ENCODE results near the gene CNGA3.

The CNGA3 gene

DNA sequence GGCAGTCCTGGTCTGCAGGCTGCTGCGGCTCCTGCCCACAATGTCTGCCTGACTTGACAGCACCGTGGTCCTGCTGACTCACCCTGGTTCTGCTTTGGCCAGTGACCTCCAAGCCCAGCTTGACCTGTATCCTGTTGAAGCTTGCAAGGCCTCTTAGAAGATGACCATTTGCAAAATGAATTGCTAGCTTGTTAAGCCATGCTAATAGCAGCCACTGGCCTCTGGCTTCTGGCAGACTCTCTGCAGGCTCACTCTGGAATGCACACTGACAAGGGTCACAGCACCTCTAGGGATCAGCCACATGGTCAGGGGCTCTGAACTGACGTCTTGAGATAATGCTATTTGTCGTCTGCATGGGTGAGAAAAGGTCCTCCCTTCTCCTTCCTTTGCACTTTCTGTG, 25.9 kb downstream of the CNGA3 start:
- Mint-ChIP-seq H3K4me1 (no peaks in the 10 kb centered on the region), H3K27me3 (peaks cover 94% of the 10 kb centered on the region), H3K4me3 (no peak overlapping the region), H3K27ac (ENCODE audit: low read depth) (no peak overlapping the region), H3K9me3 (peaks cover 6% of the 10 kb centered on the region), H3K36me3 (ENCODE audit: insufficient read depth) (no peaks in the 10 kb centered on the region)
- DNase-seq (ENCODE audit: low spot score in 2 of 2) = no peak
- no peak for ATAC-seq (replicated peaks; ENCODE audit: extremely low read depth, poor library complexity, severe bottlenecking)

DNA sequence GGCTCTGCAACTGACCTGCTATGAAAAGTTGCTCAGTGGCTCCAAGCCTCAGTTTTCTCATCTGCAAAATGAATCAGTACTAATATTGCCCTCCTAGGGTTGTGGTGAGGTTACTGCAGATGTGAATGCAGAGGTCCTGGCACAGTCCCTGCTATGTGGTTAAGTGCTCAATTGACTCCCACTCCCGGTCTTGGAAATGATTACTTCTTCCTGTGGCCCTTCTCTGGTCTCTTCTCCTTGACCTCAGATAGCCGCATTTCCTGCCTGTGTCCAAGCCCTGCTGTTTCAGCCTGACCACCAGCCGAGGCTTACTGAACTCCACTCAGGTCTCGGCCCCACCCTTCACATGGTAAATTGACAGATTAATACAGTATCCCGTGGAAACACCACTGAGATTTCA, 26.3 kb downstream of the CNGA3 start:
- DNase-seq (ENCODE audit: low spot score in 2 of 2) (no peak), ATAC-seq (replicated peaks; ENCODE audit: extremely low read depth, poor library complexity, severe bottlenecking) (no peak)
- Mint-ChIP-seq H3K36me3 (ENCODE audit: insufficient read depth) (no peaks in the 10 kb centered on the region), H3K27ac (ENCODE audit: low read depth) (no peak overlapping the region), H3K4me1 (no peaks in the 10 kb centered on the region), H3K27me3 (peaks cover 94% of the 10 kb centered on the region), H3K4me3 (no peak overlapping the region), H3K9me3 (peaks cover 3% of the 10 kb centered on the region)

DNA sequence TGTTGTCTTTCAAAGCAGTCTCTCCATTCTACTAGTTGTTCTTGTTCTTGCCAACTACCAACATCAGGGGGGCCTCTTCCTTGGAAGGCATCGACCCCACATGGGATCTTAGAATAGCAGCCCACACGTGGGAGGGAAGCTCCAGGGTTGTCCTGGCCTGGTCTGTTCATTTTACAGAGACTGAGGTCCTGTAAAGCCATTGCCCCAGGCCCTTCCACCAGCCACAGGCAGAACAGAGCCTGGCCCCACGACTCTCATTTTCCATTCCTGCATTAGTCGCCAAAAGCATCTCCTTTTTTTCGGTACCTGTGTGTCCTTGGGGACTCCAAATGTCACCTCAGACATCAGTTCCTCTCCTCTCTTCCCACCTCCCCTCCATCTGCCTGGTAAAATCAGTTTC, 28.0 kb downstream of the CNGA3 start:
- ATAC-seq (replicated peaks; ENCODE audit: extremely low read depth, poor library complexity, severe bottlenecking) = no peak
- H3K36me3 Mint-ChIP-seq (ENCODE audit: insufficient read depth) = no peaks in the 10 kb centered on the region
- no peak overlapping the region for H3K4me3 Mint-ChIP-seq
- H3K27ac Mint-ChIP-seq (ENCODE audit: low read depth) = no peak overlapping the region
- H3K9me3 Mint-ChIP-seq = no peaks in the 10 kb centered on the region
- no peak for DNase-seq (ENCODE audit: low spot score in 2 of 2)
- peaks cover 92% of the 10 kb centered on the region for H3K27me3 Mint-ChIP-seq
- H3K4me1 Mint-ChIP-seq = no peaks in the 10 kb centered on the region

DNA sequence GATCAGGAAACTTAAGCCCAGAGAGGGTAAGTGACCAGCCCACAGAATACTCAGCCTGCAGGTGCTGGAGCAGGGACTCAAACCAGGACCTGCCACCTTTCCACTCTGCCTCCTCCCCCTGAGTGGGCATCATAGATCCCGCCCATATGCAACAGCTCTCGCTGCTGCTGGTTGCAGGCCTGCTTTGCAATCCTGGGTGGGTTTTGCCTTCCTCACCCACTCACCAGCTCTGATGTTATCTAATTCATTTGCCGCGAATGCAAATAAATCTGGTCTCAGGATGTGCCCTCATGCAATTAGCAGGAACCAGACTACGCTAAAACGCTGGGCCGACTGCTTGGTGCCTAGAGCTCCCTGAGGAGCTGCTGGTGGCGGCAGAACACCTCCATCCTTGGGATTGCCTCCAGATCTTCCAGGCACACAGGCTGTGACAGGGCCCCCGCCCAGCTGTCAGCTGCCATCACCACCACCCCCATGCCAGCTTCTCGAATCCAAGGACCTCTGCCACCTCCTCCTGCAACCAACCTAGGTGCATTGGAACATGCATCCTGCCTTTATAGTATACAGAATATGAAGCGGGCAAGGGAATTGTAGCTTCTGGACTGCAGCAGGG, 28.8 kb downstream of the CNGA3 start:
- no peak overlapping the region for H3K4me3 Mint-ChIP-seq
- peaks cover 84% of the 10 kb centered on the region for H3K27me3 Mint-ChIP-seq

DNA sequence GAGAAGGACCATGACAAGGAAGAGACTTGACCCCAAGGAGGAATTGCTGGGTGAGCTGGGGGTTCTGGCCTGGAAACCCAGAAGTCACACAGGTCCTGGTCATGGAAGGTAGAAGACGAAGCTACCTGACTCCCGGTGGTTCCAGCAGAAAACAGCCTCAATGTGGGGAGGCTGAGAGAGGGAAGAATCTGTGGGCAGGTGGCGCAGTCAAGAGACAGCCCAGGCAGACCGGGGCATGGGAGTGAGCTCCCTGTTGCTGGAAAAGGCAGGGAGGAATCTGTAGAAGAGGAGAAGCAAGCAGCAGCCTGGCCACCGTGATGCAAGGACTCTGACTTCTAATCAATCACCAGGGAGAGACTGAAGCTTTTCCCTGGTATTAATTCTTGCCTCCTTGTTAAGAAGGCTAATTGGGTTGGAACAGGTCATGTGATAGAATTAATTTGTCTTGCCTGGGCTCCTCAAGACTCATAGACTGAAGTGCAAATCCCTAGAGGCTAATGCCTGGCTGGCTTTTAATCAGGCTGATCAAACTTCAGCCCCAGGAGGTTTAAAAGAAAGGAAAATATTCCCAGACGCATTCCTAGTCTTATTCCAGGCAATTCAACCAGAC, 30.1 kb downstream of the CNGA3 start:
- H3K4me1 Mint-ChIP-seq = no peaks in the 10 kb centered on the region
- H3K9me3 Mint-ChIP-seq = no peaks in the 10 kb centered on the region
- DNase-seq (ENCODE audit: low spot score in 2 of 2) = no peak
- peaks cover 79% of the 10 kb centered on the region for H3K27me3 Mint-ChIP-seq
- no peaks in the 10 kb centered on the region for H3K36me3 Mint-ChIP-seq (ENCODE audit: insufficient read depth)
- ATAC-seq (replicated peaks; ENCODE audit: extremely low read depth, poor library complexity, severe bottlenecking) = no peak
- no peak overlapping the region for H3K4me3 Mint-ChIP-seq
- no peak overlapping the region for H3K27ac Mint-ChIP-seq (ENCODE audit: low read depth)

More for the DNA sequence above, 28.8 kb downstream of the CNGA3 start:
- ATAC-seq (replicated peaks; ENCODE audit: extremely low read depth, poor library complexity, severe bottlenecking) (no peak), DNase-seq (ENCODE audit: low spot score in 2 of 2) (no peak)
- Mint-ChIP-seq H3K9me3 (no peaks in the 10 kb centered on the region), H3K36me3 (ENCODE audit: insufficient read depth) (no peaks in the 10 kb centered on the region), H3K27ac (ENCODE audit: low read depth) (no peak overlapping the region), H3K4me1 (no peaks in the 10 kb centered on the region)

DNA sequence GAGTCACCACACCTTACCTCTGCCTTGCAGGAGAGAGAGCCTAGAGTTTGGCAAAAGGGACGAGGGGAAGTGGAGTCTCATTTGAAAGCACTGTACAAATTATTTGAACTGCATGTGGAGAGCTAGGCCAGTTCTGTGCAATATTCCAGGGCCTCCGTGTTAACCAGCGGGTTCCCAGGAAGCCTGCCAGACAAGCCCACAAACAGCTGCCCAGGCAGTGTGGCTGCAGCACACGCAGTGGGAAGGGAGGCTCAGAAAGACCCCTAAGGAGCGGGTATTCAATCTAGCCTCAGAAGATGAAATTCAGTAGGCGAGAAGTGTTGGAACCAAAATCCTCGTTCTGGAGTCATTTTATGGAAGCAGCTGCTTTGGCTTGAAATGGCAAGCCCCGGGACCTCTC, 30.7 kb downstream of the CNGA3 start:
- no peak for DNase-seq (ENCODE audit: low spot score in 2 of 2)
- Mint-ChIP-seq H3K4me3 (no peak overlapping the region), H3K27me3 (peaks cover 79% of the 10 kb centered on the region), H3K4me1 (no peaks in the 10 kb centered on the region), H3K36me3 (ENCODE audit: insufficient read depth) (no peaks in the 10 kb centered on the region), H3K9me3 (no peaks in the 10 kb centered on the region), H3K27ac (ENCODE audit: low read depth) (no peak overlapping the region)
- ATAC-seq (replicated peaks; ENCODE audit: extremely low read depth, poor library complexity, severe bottlenecking) = no peak

DNA sequence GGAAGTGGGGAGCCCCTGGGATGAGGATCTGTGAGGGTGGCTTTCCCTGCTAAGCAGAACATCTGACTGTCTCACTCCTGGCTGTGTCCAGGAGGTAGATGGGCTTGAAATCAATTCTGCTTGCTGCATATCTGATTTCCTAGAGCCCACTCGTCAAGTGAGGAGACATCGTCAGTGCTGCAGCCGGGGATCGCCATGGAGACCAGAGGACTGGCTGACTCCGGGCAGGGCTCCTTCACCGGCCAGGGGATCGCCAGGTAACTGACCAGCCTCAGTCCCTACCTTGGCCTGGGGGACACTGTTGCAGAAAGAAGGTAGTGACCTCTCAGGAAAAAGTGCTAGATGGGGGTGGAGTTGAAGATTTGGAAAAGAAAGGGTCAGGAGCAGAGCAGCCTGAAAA, 31.3 kb downstream of the CNGA3 start:
- DNase-seq (ENCODE audit: low spot score in 2 of 2) (no peak), ATAC-seq (replicated peaks; ENCODE audit: extremely low read depth, poor library complexity, severe bottlenecking) (no peak)
- Mint-ChIP-seq H3K9me3 (no peaks in the 10 kb centered on the region), H3K4me3 (no peak overlapping the region), H3K27me3 (peaks cover 79% of the 10 kb centered on the region), H3K27ac (ENCODE audit: low read depth) (no peak overlapping the region), H3K4me1 (no peaks in the 10 kb centered on the region), H3K36me3 (ENCODE audit: insufficient read depth) (no peaks in the 10 kb centered on the region)

DNA sequence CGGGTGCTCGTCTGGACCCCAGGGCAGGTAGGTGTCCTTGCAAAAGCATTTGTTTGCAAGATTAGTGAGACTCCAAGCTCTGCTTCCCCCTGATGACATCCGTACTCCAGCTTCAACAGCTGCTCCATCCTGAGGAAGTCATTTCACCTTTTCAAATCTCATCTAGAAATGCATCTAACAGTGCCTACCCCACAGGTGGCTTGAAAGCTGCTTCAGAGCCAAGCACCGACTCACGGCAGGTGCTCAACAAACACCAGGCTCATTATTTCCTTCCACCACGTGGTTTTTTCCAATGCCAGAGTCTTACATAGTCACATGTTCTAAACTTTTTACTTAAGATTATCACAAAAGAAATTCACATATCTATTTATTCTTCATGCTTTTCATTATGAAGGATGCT, 31.9 kb downstream of the CNGA3 start:
- Mint-ChIP-seq H3K4me3 (no peak overlapping the region), H3K36me3 (ENCODE audit: insufficient read depth) (no peaks in the 10 kb centered on the region), H3K9me3 (no peaks in the 10 kb centered on the region), H3K4me1 (no peaks in the 10 kb centered on the region), H3K27me3 (peaks cover 75% of the 10 kb centered on the region), H3K27ac (ENCODE audit: low read depth) (no peak overlapping the region)
- no peak for ATAC-seq (replicated peaks; ENCODE audit: extremely low read depth, poor library complexity, severe bottlenecking)
- no peak for DNase-seq (ENCODE audit: low spot score in 2 of 2)

DNA sequence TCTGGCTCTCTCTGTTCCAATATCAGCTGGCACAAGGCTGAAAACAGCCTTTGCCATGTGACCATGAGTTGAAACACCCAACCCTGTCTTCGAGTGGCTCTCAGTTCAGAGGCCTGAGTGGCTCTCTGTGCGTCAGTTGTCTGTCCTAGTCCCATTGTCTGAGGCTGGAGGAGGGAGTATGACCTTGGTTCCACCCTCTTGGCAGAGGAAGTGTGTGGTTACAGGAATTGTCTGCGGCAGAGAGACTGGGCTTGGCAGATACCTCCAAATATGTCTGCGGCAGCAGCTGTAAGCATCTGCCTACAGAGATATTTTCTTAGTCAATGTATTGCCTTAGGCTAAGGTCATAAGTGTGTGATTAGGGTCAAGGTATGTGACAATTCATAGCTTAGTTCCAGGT, 32.6 kb downstream of the CNGA3 start:
- H3K4me1 Mint-ChIP-seq = no peaks in the 10 kb centered on the region
- H3K27me3 Mint-ChIP-seq = peaks cover 72% of the 10 kb centered on the region
- no peaks in the 10 kb centered on the region for H3K36me3 Mint-ChIP-seq (ENCODE audit: insufficient read depth)
- H3K27ac Mint-ChIP-seq (ENCODE audit: low read depth) = no peak overlapping the region
- no peak for DNase-seq (ENCODE audit: low spot score in 2 of 2)
- no peak overlapping the region for H3K4me3 Mint-ChIP-seq
- ATAC-seq (replicated peaks; ENCODE audit: extremely low read depth, poor library complexity, severe bottlenecking) = no peak
- H3K9me3 Mint-ChIP-seq = no peaks in the 10 kb centered on the region

DNA sequence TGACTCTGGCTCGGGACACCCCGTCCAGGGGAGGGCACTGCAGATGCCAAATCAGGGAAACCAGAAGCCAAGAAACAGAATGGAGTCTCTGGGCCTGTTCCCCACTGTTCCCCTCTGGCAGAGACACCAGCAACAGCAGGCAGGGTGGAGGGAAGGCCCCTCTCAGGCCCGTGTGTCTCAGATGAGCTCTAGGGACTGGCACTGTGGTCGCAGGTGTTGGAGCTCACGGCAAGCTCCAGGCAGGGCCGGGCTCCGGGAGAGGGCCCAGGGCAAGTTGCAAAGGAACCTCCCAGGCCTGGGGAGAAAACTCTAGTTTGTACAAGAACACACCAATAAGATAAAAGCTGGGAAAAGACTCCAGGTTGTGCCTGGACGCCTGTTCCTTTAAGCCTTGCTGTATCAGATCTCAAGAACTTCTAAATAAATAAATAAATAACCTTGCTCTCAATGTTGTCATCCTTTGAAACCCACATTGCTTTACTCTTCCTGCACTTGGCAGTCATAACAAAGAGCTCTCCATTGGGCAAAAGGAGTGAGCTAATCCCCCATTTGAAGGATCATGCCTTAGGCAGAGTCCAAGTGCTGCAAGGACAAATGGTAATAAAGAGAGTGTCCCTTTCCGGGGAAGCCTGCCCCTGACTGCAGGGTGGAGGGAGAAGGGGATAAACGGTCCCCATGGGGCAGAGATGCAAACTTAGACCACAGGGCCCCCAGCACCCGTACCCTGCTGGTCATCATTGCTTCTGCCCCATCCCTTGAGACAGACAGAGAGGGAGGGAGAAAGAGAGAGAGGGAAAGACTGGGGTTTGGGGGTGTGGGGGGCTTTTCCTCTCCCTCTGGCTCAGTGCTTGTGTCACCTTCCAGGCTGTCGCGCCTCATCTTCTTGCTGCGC, 33.3 kb downstream of the CNGA3 start:
- Mint-ChIP-seq H3K4me1 (no peaks in the 10 kb centered on the region), H3K9me3 (no peaks in the 10 kb centered on the region), H3K27me3 (peaks cover 67% of the 10 kb centered on the region), H3K27ac (ENCODE audit: low read depth) (no peak overlapping the region), H3K36me3 (ENCODE audit: insufficient read depth) (no peaks in the 10 kb centered on the region), H3K4me3 (no peak overlapping the region)
- DNase-seq (ENCODE audit: low spot score in 2 of 2) (no peak), ATAC-seq (replicated peaks; ENCODE audit: extremely low read depth, poor library complexity, severe bottlenecking) (no peak)

DNA sequence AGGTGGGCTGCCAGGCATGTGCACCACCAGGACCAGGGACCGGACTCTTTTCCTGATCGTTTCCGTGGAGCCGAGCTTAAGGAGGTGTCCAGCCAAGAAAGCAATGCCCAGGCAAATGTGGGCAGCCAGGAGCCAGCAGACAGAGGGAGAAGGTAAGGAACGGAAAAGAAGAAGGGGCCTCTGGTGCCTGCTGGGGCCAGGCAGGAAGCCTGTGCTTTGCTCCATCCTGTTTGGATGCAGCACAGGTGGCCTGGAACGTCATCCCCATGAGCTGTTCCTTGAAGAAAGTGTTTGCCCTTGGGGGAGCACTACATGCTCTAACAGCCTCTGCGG, 33.9 kb downstream of the CNGA3 start:
- Mint-ChIP-seq H3K9me3 (no peaks in the 10 kb centered on the region), H3K27me3 (peaks cover 67% of the 10 kb centered on the region)
- ATAC-seq (replicated peaks; ENCODE audit: extremely low read depth, poor library complexity, severe bottlenecking) = no peak

DNA sequence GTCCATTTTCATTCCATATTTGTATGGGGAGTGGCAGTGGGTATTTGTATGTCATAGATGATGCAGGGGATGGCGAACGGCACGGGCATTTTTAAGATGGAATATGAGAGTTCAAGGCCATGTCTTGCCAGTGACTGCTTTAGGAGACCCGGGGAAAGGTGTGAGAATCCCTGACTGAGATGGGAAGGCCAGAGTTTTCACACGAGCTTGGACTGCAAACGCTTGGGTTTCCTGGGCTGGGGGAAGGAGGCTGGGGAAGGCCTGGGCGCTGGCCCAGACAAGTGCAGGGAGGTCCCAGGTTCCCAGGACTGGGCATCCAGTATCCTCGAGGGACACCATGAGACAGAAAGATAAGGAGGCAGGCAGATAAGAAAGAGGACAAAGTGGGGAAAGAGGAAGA, 35.2 kb downstream of the CNGA3 start:
- no peak for ATAC-seq (replicated peaks; ENCODE audit: extremely low read depth, poor library complexity, severe bottlenecking)
- no peak for DNase-seq (ENCODE audit: low spot score in 2 of 2)
- Mint-ChIP-seq H3K4me1 (peaks cover 4% of the 10 kb centered on the region), H3K27me3 (peaks cover 55% of the 10 kb centered on the region), H3K4me3 (no peak overlapping the region), H3K9me3 (no peaks in the 10 kb centered on the region), H3K36me3 (ENCODE audit: insufficient read depth) (no peaks in the 10 kb centered on the region), H3K27ac (ENCODE audit: low read depth) (no peak overlapping the region)

More for the DNA sequence above, 33.9 kb downstream of the CNGA3 start:
- Mint-ChIP-seq H3K27ac (ENCODE audit: low read depth) (no peak overlapping the region), H3K4me3 (no peak overlapping the region), H3K36me3 (ENCODE audit: insufficient read depth) (no peaks in the 10 kb centered on the region), H3K4me1 (peaks cover 4% of the 10 kb centered on the region)
- DNase-seq (ENCODE audit: low spot score in 2 of 2) = no peak

DNA sequence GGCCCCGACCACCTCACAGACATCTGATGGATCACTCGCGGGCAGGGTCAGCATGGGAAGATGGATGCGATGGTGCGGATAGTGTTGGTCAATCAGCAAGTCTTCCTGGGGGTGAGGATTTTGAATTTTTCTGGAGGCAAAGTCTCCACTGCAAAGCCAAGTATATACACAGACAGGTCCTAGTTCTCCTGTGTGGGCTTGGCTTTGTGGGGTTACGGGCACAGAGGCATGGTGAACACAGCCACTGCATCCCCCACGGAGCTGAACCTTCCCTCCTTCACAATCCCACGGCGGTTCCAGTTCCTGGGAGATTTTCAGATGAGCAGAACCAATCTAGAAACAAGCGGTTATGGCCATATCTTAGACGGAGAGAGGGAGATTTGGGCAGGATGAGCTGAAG, 35.8 kb downstream of the CNGA3 start:
- Mint-ChIP-seq H3K36me3 (ENCODE audit: insufficient read depth) (no peaks in the 10 kb centered on the region), H3K9me3 (no peaks in the 10 kb centered on the region), H3K4me1 (peaks cover 4% of the 10 kb centered on the region), H3K27ac (ENCODE audit: low read depth) (no peak overlapping the region), H3K4me3 (no peak overlapping the region), H3K27me3 (peaks cover 49% of the 10 kb centered on the region)
- no peak for DNase-seq (ENCODE audit: low spot score in 2 of 2)
- ATAC-seq (replicated peaks; ENCODE audit: extremely low read depth, poor library complexity, severe bottlenecking) = no peak
